Measurements from ENCODE around the gene ZBTB24.
"Not testable (repeated sequence)": the region's sequence is repeated elsewhere in the genome, so short reads cannot be mapped to it uniquely, and the experiment has no call there.

GRCh38 chr6:109461205-109461604 is 21.8 kb downstream of the ZBTB24 start:
- not testable (repeated sequence) for TF ChIP-seq CTCF (conservative IDR thresholded peaks at IDR 0.05; ENCODE audit: low read length); EZH2phosphoT487 (IDR thresholded peaks at IDR 0.05; ENCODE audit: borderline replicate concordance, low read depth, low read length)
